CD4-positive, alpha-beta memory T cell (primary cell): Measurements from ENCODE around the gene SULT6B1. TPM values are rescaled to one million over a fixed set of nuclear protein-coding genes. Genes with fewer than 3 reads are reported as not detected.
"Not testable (repeated sequence)": the region's sequence is repeated elsewhere in the genome, so short reads cannot be mapped to it uniquely, and the experiment has no call there.

Source experiments
- CTCF ChIA-PET: fragments of 350-600 bp; sonication (Branson Sonifier 250); formaldehyde crosslinking; loops from one replicate; lab custom pipeline; 2021; ENCODE audit warnings: inconsistent platforms; ENCODE audit not compliant: partially characterized antibody; lab: Charles Lee
- POLR2A ChIA-PET: fragments of 350-600 bp; sonication (Branson Sonifier 250); formaldehyde crosslinking; loops from one replicate; lab custom pipeline; 2021; ENCODE audit not compliant: partially characterized antibody; lab: Charles Lee
- DNase-seq, 5 donors: peaks; one replicate each; pipeline versions ENCODE4 v3.0.0 to v3.0.0-alpha.2; 2020 to 2022; ENCODE audit warnings: mixed read lengths in 1 of 5
- H3K27ac ChIP-seq: one replicate; pipeline ENCODE4 v1.7.0; 2013; ENCODE audit warnings: low read depth, low read length
- H3K27me3 ChIP-seq: 2 replicates; pipeline ENCODE4 v1.7.0; 2013; ENCODE audit warnings: mild to moderate bottlenecking, low read length, moderate library complexity; ENCODE audit not compliant: insufficient read depth
- H3K36me3 ChIP-seq: 2 replicates; pipeline ENCODE4 v1.7.0; 2013; ENCODE audit warnings: mild to moderate bottlenecking, low read length, moderate library complexity; ENCODE audit not compliant: insufficient read depth
- H3K4me1 ChIP-seq: 2 replicates; pipeline ENCODE4 v1.7.0; 2013; ENCODE audit warnings: mild to moderate bottlenecking, low read length, moderate library complexity; ENCODE audit not compliant: insufficient read depth
- H3K4me3 ChIP-seq, 2 donors: one replicate each; pipeline ENCODE4 v1.7.0; 2013; ENCODE audit warnings: low read length in 2 of 2, mild to moderate bottlenecking in 1 of 2
- H3K9me3 ChIP-seq, 2 donors: one replicate each; pipeline ENCODE4 v1.7.0; 2013; ENCODE audit warnings: low read length in 2 of 2, control low read depth in 1 of 2; ENCODE audit not compliant: control insufficient read depth in 1 of 2
- H3K27ac Mint-ChIP-seq, 7 donors: one replicate each; pipeline ENCODE4 v1.8.0; 2020 to 2021; ENCODE audit warnings: mixed read lengths in 7 of 7, mild to moderate bottlenecking in 6 of 7, inconsistent platforms in 3 of 7, moderate library complexity in 3 of 7
- H3K27me3 Mint-ChIP-seq, 2 donors: one replicate each; pipeline ENCODE4 v1.8.0; 2020 to 2021; ENCODE audit warnings: mixed read lengths in 2 of 2
- H3K36me3 Mint-ChIP-seq, 2 donors: one replicate each; pipeline ENCODE4 v1.8.0; 2020 to 2021; ENCODE audit warnings: mixed read lengths in 2 of 2, inconsistent platforms in 1 of 2, mild to moderate bottlenecking in 1 of 2
- H3K4me1 Mint-ChIP-seq, 4 donors: one replicate each; pipeline ENCODE4 v1.8.0; 2020 to 2021; ENCODE audit warnings: mixed read lengths in 4 of 4, mild to moderate bottlenecking in 1 of 4
- H3K4me3 Mint-ChIP-seq, 8 donors: one replicate each; pipeline ENCODE4 v1.8.0; 2020 to 2021; ENCODE audit warnings: mixed read lengths in 8 of 8, mild to moderate bottlenecking in 7 of 8, moderate library complexity in 6 of 8, inconsistent platforms in 3 of 8
- H3K9me3 Mint-ChIP-seq, 8 donors: one replicate each; pipeline ENCODE4 v1.8.0; 2020 to 2021; ENCODE audit warnings: mixed read lengths in 8 of 8, mild to moderate bottlenecking in 5 of 8, inconsistent platforms in 3 of 8, moderate library complexity in 1 of 8
- intact Hi-C: fragments of 100-400 bp; cut with micrococcal nuclease; formaldehyde crosslinking; loops from one replicate; pipeline ENCODE4 v1.15.1; 2023
- polyA plus RNA-seq, 2 donors: library from polyadenylated mRNA; unstranded; fragments of 300-500 nt; fragmentation: Illumina TruSeq; gene quantifications; one replicate each; pipeline ENCODE4 v1.2.3, GENCODE V29; 2021
- total RNA-seq, 2 experiments: library from RNA; stranded (reverse); gene quantifications; one replicate each; pipeline ENCODE4 v1.2.3, GENCODE V29; 2021

Gene SULT6B1
- total and polyA plus RNA-seq, 4 experiments from 2014 or later, result not detected

DNA sequence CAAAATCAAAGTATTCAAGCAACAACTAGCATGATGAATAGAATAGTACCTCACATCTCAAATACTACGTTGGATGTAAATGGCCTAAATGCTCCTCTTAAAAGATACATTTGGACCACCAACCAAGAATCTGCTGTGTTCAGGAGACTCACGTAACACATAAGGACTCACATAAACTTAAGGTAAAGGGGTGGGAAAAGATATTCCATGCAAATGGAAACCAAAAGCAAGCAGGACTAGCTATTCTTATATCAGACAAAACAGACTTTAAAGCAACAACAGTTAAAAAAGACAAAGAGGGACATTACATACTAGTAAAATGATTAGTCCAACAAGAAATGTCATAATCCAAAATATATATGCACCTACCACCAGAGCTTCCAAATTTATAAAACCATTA is 18.3 kb upstream of the SULT6B1 start:
- H3K27me3 ChIP-seq, intact Hi-C loops, H3K4me1 ChIP-seq, H3K27ac Mint-ChIP-seq, H3K9me3 ChIP-seq, H3K4me3 ChIP-seq, CTCF ChIA-PET, H3K27ac ChIP-seq, POLR2A ChIA-PET, H3K27me3 Mint-ChIP-seq, DNase-seq: not testable (repeated sequence)
- H3K9me3 Mint-ChIP-seq, result peaks cover 15 to 46% (median 37%) of the 10 kb centered on the region in 8 donors
- peaks cover 93 to 94% of the 10 kb centered on the region in 2 donors for H3K36me3 Mint-ChIP-seq
- peaks cover 13 to 27% (median 19%) of the 10 kb centered on the region in 4 donors for H3K4me1 Mint-ChIP-seq
- peaks cover 65% of the 10 kb centered on the region for H3K36me3 ChIP-seq
- peak overlapping the region in 2 of 8 donors; percentile 1 to 15 for H3K4me3 Mint-ChIP-seq

DNA sequence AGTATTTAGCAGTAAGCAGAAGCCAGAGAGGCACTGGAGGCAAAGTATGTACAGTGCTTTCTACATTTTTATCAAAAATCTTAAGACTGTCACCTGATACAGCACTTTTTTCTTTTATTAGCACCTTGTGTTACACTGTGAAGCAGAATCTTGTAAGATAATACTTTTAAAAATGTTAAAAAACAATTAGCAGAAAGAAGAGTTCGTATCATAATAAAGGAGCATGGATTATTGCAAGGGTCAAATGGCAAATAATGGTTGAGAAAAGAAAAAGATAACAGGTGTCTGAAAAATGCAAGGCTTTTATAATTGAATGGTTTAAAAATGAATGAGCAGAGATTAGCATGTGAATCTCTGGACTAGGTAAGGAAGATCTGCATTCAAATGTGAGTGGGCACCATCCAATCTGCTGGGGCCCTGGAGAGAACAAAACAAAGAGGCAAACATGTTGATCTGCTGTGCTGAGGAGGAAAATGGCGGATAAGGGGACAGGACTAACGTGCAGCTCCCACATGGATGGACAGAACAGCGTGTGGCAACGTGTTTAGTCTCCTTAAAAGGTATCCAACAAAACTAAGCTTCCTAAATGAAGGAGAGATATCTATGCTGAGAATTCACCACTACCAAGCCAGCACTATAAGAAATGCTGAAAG is 17.3 kb upstream of the SULT6B1 start:
- no peak for DNase-seq
- Histone ChIP-seq H3K27me3 (no peaks in the 10 kb centered on the region), H3K4me3 (no peak overlapping the region), H3K9me3 (peaks cover 0 to 3% of the 10 kb centered on the region in 2 donors), H3K27ac (no peak overlapping the region), H3K36me3 (peaks cover 56% of the 10 kb centered on the region), H3K4me1 (peaks cover 12% of the 10 kb centered on the region)
- H3K27ac Mint-ChIP-seq, result peak overlapping the region in 1 of 7 donors; percentile 30
- H3K36me3 Mint-ChIP-seq, result peaks cover 90 to 91% of the 10 kb centered on the region in 2 donors
- intact Hi-C loops, result no loop called here
- peaks cover 13 to 28% (median 20%) of the 10 kb centered on the region in 4 donors for H3K4me1 Mint-ChIP-seq
- H3K4me3 Mint-ChIP-seq, result no peak overlapping the region
- H3K9me3 Mint-ChIP-seq, result peaks cover 15 to 44% (median 37%) of the 10 kb centered on the region in 8 donors
- POLR2A ChIA-PET, result no interaction called here
- no peaks in the 10 kb centered on the region for H3K27me3 Mint-ChIP-seq
- CTCF ChIA-PET, result no interaction called here

DNA sequence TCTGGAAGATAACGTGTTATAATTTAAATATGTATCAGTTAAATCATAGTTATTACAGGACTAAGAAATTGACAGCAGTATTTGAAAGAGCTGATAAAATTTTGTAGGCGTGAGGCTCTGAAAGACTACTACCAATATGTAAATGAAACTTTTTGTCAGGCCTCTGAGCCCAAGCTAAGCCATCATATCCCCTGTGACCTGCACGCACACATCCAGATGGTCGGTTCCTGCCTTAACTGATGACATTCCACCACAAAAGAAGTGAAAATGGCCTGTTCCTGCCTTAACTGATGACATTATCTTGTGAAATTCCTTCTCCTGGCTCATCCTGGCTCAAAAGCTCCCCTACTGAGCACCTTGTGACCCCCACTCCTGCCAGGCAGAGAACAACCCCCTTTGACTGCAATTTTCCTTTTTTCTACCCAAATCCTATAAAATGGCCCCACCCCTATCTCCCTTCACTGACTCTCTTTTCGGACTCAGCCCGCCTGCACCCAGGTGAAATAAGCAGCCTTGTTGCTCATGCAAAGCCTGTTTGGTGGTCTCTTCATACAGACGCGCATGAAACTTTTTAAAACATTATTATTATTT is 16.7 kb upstream of the SULT6B1 start:
- H3K4me3 ChIP-seq, CTCF ChIA-PET, H3K27me3 ChIP-seq, H3K27me3 Mint-ChIP-seq, H3K9me3 ChIP-seq, H3K27ac ChIP-seq, intact Hi-C loops, DNase-seq, POLR2A ChIA-PET: not testable (repeated sequence)
- Histone ChIP-seq H3K36me3 (peaks cover 50% of the 10 kb centered on the region), H3K4me1 (peaks cover 18% of the 10 kb centered on the region)
- H3K36me3 Mint-ChIP-seq, result peaks cover 84 to 88% of the 10 kb centered on the region in 2 donors
- H3K9me3 Mint-ChIP-seq, result peaks cover 15 to 42% (median 37%) of the 10 kb centered on the region in 8 donors
- peak overlapping the region in 3 of 7 donors; percentile 10 to 83 (median 37) for H3K27ac Mint-ChIP-seq
- peak overlapping the region in 1 of 8 donors; percentile 17 for H3K4me3 Mint-ChIP-seq
- H3K4me1 Mint-ChIP-seq, result peaks cover 14 to 28% (median 23%) of the 10 kb centered on the region in 4 donors

DNA sequence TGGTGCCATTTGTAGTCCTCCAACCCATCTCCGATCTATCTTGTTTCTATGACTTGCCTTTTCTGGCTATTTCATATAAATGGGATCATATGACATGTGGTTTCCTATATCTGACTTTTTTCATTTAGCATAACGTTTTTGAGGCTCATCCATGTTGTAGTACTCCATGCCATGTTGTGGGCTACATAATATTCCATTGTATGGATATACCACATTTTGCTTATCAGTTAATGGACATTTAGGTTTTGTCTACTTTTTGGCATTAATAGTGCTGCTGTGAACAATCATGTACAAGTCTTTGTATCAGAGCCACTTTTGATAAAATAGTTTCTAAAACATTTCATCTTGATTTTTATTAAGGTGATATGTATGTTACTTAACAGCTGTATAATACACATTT is 15.2 kb upstream of the SULT6B1 start:
- DNase-seq, result no peak
- Histone ChIP-seq H3K36me3 (peaks cover 39% of the 10 kb centered on the region), H3K27ac (no peak overlapping the region), H3K27me3 (no peaks in the 10 kb centered on the region), H3K9me3 (no peaks in the 10 kb centered on the region), H3K4me1 (peaks cover 25% of the 10 kb centered on the region), H3K4me3 (no peak overlapping the region)
- intact Hi-C loops, result no loop called here
- H3K36me3 Mint-ChIP-seq, result peaks cover 70 to 73% of the 10 kb centered on the region in 2 donors
- H3K27me3 Mint-ChIP-seq, result no peaks in the 10 kb centered on the region
- H3K4me1 Mint-ChIP-seq, result peaks cover 18 to 37% (median 29%) of the 10 kb centered on the region in 4 donors
- H3K4me3 Mint-ChIP-seq, result no peak overlapping the region
- H3K9me3 Mint-ChIP-seq, result peaks cover 11 to 29% (median 26%) of the 10 kb centered on the region in 8 donors
- H3K27ac Mint-ChIP-seq, result no peak overlapping the region
- CTCF ChIA-PET, result no interaction called here
- POLR2A ChIA-PET, result interaction anchor here (1.8 kb wide), 1 partner anchor 9 kb away, joined by 4 read pairs; no protein-coding TSS in a partner anchor

DNA sequence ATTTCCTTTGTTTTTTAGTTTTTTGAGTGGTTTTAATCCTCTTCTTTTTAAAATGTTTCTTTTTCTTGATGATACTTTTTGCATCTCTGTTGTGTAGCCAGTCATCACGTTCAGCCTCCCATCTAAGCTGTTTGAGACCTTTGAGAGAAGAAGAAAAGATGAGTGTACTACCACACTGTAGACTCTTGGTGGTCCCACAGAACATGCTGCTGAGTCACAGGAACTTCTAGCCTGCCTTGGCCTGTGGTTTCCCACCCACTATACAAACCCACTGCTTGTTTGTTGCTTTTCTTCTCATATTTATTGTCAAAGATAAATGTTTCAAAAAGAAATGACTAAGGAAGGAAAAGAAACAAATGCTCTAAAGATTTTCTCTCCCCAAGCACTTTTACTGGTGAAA is 13.3 kb upstream of the SULT6B1 start:
- Histone ChIP-seq H3K9me3 (no peaks in the 10 kb centered on the region), H3K4me1 (peaks cover 42% of the 10 kb centered on the region), H3K27ac (no peak overlapping the region), H3K27me3 (no peaks in the 10 kb centered on the region), H3K36me3 (peaks cover 32% of the 10 kb centered on the region), H3K4me3 (no peak overlapping the region)
- no peak for DNase-seq
- intact Hi-C loops, result no loop called here
- H3K27ac Mint-ChIP-seq, result peak overlapping the region in 4 of 7 donors; percentile 2 to 68 (median 24)
- ChIA-PET CTCF (interaction anchor here (1.2 to 1.4 kb wide), 2 partner anchors 15 to 170 kb away, joined by 3 read pairs; no protein-coding TSS in a partner anchor), POLR2A (interaction anchor here (1.1 to 1.3 kb wide), 2 partner anchors 30 to 235 kb away, joined by 3 read pairs; partner anchors contain the start of genes CEBPZ and NDUFAF7)
- H3K36me3 Mint-ChIP-seq, result peaks cover 50 to 56% of the 10 kb centered on the region in 2 donors
- no peaks in the 10 kb centered on the region for H3K27me3 Mint-ChIP-seq
- no peak overlapping the region for H3K4me3 Mint-ChIP-seq
- H3K9me3 Mint-ChIP-seq, result peaks cover 2 to 12% (median 7%) of the 10 kb centered on the region in 8 donors
- peaks cover 16 to 31% (median 21%) of the 10 kb centered on the region in 4 donors for H3K4me1 Mint-ChIP-seq

DNA sequence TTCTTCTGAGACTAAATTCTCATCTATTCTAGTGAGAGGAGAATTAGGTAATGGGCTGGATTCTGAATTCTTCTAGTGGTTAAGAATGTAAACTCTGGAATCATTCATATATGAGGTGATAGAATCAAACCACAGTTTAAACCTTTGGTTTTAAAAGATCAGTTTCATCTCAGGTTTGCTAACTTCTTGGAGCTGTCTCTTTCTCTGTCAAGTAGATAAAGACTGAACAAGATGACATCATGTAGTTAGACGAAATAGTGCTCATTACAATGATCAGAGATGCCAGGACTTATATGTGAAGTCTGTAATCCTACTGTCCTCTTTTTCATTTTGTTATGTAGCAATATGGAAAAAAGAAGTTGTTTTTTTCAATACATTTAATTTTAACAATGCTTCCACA is 12.7 kb upstream of the SULT6B1 start:
- H3K36me3 ChIP-seq, result peaks cover 26% of the 10 kb centered on the region
- intact Hi-C loops, result no loop called here
- peaks cover 16 to 35% (median 21%) of the 10 kb centered on the region in 4 donors for H3K4me1 Mint-ChIP-seq

DNA sequence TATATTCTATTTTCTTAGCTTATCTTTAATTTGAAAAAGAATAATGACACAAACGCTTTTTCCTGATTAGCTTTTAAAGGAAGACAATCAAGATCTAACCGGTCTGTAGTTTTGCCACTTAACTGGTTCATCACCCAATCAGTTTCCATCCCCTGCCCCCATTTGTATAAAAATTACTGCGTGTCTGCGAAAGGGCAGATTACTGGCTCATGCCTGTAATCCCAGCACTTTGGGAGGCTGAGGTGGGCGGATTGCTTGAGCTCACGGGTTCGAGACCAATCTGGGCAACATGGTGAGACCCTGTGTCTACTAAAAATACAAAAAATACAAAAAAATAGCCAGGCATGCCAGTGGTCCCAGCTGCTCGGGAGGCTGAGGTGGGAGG is 10.2 kb upstream of the SULT6B1 start:
- DNase-seq, result no peak
- Mint-ChIP-seq H3K36me3 (peaks cover 19 to 30% of the 10 kb centered on the region in 2 donors), H3K4me1 (peaks cover 14 to 36% (median 22%) of the 10 kb centered on the region in 4 donors), H3K4me3 (peak overlapping the region in 1 of 8 donors; percentile 69), H3K9me3 (peaks cover 0 to 3% (median 1%) of the 10 kb centered on the region in 8 donors), H3K27ac (peak overlapping the region in 2 of 7 donors; percentile 23 to 42), H3K27me3 (no peaks in the 10 kb centered on the region)
- no peaks in the 10 kb centered on the region for H3K9me3 ChIP-seq
- peaks cover 4% of the 10 kb centered on the region for H3K36me3 ChIP-seq
- intact Hi-C loops, result no loop called here
- POLR2A ChIA-PET, result interaction anchor here (1.2 kb wide), 2 partner anchors 9 to 42 kb away, joined by 3 to 4 read pairs; partner anchors contain the start of gene EIF2AK2
- H3K27me3 ChIP-seq, result no peaks in the 10 kb centered on the region
- peaks cover 46% of the 10 kb centered on the region for H3K4me1 ChIP-seq
- H3K4me3 ChIP-seq, result no peak overlapping the region
- H3K27ac ChIP-seq, result no peak overlapping the region
- CTCF ChIA-PET, result no interaction called here

More for the DNA sequence above, 12.7 kb upstream of the SULT6B1 start:
- no peaks in the 10 kb centered on the region for H3K9me3 ChIP-seq
- H3K4me3 Mint-ChIP-seq, result no peak overlapping the region
- no peaks in the 10 kb centered on the region for H3K27me3 Mint-ChIP-seq
- H3K27me3 ChIP-seq, result no peaks in the 10 kb centered on the region
- H3K36me3 Mint-ChIP-seq, result peaks cover 45 to 53% of the 10 kb centered on the region in 2 donors
- no peak for DNase-seq
- peak overlapping the region in 2 of 7 donors; percentile 32 to 68 for H3K27ac Mint-ChIP-seq
- peaks cover 42% of the 10 kb centered on the region for H3K4me1 ChIP-seq
- ChIA-PET POLR2A (interaction anchor here (1.1 to 1.3 kb wide), 2 partner anchors 31 to 234 kb away, joined by 3 read pairs; partner anchors contain the start of genes CEBPZ and NDUFAF7), CTCF (interaction anchor here (1.2 to 1.4 kb wide), 2 partner anchors 15 to 169 kb away, joined by 3 read pairs; no protein-coding TSS in a partner anchor)
- H3K9me3 Mint-ChIP-seq, result peaks cover 0 to 9% (median 6%) of the 10 kb centered on the region in 8 donors
- no peak overlapping the region for H3K4me3 ChIP-seq
- H3K27ac ChIP-seq, result no peak overlapping the region
